K562 (cell line): ENCODE results near the gene AIFM3.

Experiments used
- FOS ChIP-seq: IDR thresholded peaks from 3 replicates; pipeline ENCODE4 v1.6.1; 2011; ENCODE audit not compliant: insufficient read length; ENCODE audit errors: extremely low read depth
- NELFE ChIP-seq: IDR thresholded peaks from 2 replicates; pipeline ENCODE4 v1.6.1; 2011; ENCODE audit warnings: mild to moderate bottlenecking; ENCODE audit not compliant: insufficient read depth, insufficient read length
- ZNF449 ChIP-seq: fragments of 250-450 bp; sonication (Bioruptor Pico); IDR thresholded peaks from 2 replicates; pipeline ENCODE4 v1.8.0; 2022; ENCODE audit warnings: moderate library complexity, mild to moderate bottlenecking, inconsistent platforms

GRCh38 chr22:21030032-21030431 is 63.0 kb downstream of the AIFM3 start:
- TF ChIP-seq FOS = no peak
- TF ChIP-seq ZNF449 = no peak
- no peak for TF ChIP-seq NELFE
